SK-N-SH (cell line): ENCODE data around the gene HRH3. TPM values are rescaled to one million over a fixed set of nuclear protein-coding genes. Genes with fewer than 3 reads are reported as not detected.

Source experiments
- CTCF ChIA-PET: fragments of 300-600, 350-600 bp; formaldehyde crosslinking; extraction: SDS; loops from one replicate; lab custom pipeline; 2021; lab: Yijun Ruan, JAX
- POLR2A ChIA-PET: fragments of 350-600 bp; sonication (Branson Sonifier 250); formaldehyde crosslinking; extraction: SDS; loops from one replicate; lab custom pipeline; 2020; ENCODE audit warnings: antibody characterized with exemption, inconsistent platforms; lab: Yijun Ruan, JAX
- DNase-seq: peaks from one replicate; pipeline ENCODE4 v3.0.0; 2012
- H2AFZ ChIP-seq: fragments of 200-600 bp; sonication (generic); 2 replicates; pipeline ENCODE4 v1.8.1; 2016; ENCODE audit warnings: antibody characterized with exemption, mild to moderate bottlenecking, low read depth
- H3F3A ChIP-seq: fragments of 200-600 bp; sonication (generic); replicated peaks from 2 replicates; pipeline ENCODE3; 2016; ENCODE audit warnings: antibody characterized with exemption, mild to moderate bottlenecking; ENCODE audit not compliant: insufficient read depth
- H3K27ac ChIP-seq, 2 experiments: fragments of 200-500 bp in 1 of 2; fragments of 200-600 bp in 1 of 2; sonication (Bioruptor generic) in 1 of 2; sonication (generic), shearing (Covaris generic) in 1 of 2; 2 replicates each; pipeline versions ENCODE4 v1.5.1 to v1.6.1; 2014 to 2016; ENCODE audit warnings: low read depth in 2 of 2, inconsistent platforms in 1 of 2, low read length in 1 of 2, mild to moderate bottlenecking in 1 of 2, mixed read lengths in 1 of 2
- H3K27me3 ChIP-seq: fragments of 200-600 bp; sonication (generic), shearing (Covaris generic); 2 replicates; pipeline ENCODE4 v1.6.1; 2016; ENCODE audit warnings: mixed run types; ENCODE audit not compliant: insufficient read depth
- H3K36me3 ChIP-seq, 2 experiments: fragments of 200-500 bp in 1 of 2; fragments of 200-600 bp in 1 of 2; sonication (Bioruptor generic) in 1 of 2; sonication (generic) in 1 of 2; replicated peaks in 1 of 2; 2 replicates each; pipeline versions ENCODE3 to v1.5.1; 2014 to 2016; ENCODE audit warnings: low read length in 1 of 2, mild to moderate bottlenecking in 1 of 2; ENCODE audit not compliant: insufficient read depth in 2 of 2, control insufficient read depth in 1 of 2
- H3K4me1 ChIP-seq, 2 experiments: fragments of 200-500 bp in 1 of 2; fragments of 200-600 bp in 1 of 2; sonication (Bioruptor generic) in 1 of 2; sonication (generic), shearing (Covaris generic) in 1 of 2; 2 replicates each; pipeline versions ENCODE4 v1.5.1 to v1.6.1; 2014 to 2016; ENCODE audit warnings: low read depth in 1 of 2, low read length in 1 of 2, mixed run types in 1 of 2; ENCODE audit not compliant: insufficient read depth in 2 of 2, control insufficient read depth in 1 of 2
- H3K4me2 ChIP-seq: fragments of 200-600 bp; sonication (generic), shearing (Covaris generic); 2 replicates; pipeline ENCODE4 v1.6.1; 2017; ENCODE audit warnings: mixed run types
- H3K4me3 ChIP-seq, 2 experiments: fragments of 200-500 bp in 1 of 2; fragments of 200-600 bp in 1 of 2; sonication (Bioruptor generic) in 1 of 2; sonication (generic), shearing (Covaris generic) in 1 of 2; 2 replicates each; pipeline versions ENCODE4 v1.5.1 to v1.8.1; 2014 to 2016; ENCODE audit warnings: low read depth in 2 of 2, inconsistent platforms in 1 of 2, low read length in 1 of 2, mild to moderate bottlenecking in 1 of 2, mixed read lengths in 1 of 2, moderate library complexity in 1 of 2
- H3K79me2 ChIP-seq: fragments of 200-600 bp; sonication (generic); 2 replicates; pipeline ENCODE4 v1.8.1; 2017; ENCODE audit warnings: mild to moderate bottlenecking; ENCODE audit not compliant: insufficient read depth
- H3K9ac ChIP-seq: fragments of 200-600 bp; sonication (generic); 2 replicates; pipeline ENCODE4 v1.6.1; 2017; ENCODE audit warnings: mixed run types
- H3K9me2 ChIP-seq: fragments of 200-600 bp; sonication (generic); 2 replicates; pipeline ENCODE4 v1.6.1; 2017; ENCODE audit warnings: mixed run types
- H3K9me3 ChIP-seq: fragments of 200-600 bp; sonication (generic); 2 replicates; pipeline ENCODE4 v1.6.1; 2017; ENCODE audit warnings: mixed run types, mild to moderate bottlenecking, moderate library complexity
- H4K20me1 ChIP-seq: fragments of 200-600 bp; sonication (generic); 2 replicates; pipeline ENCODE4 v1.6.1; 2017; ENCODE audit warnings: mild to moderate bottlenecking, mixed run types; ENCODE audit not compliant: insufficient read depth
- CTCF ChIP-seq: fragments of 200-600 bp; sonication (generic); IDR thresholded peaks from 2 replicates; pipeline ENCODE4 v1.6.1; 2017; ENCODE audit warnings: antibody characterized with exemption, mild to moderate bottlenecking, moderate library complexity
- ELF1 ChIP-seq: IDR thresholded peaks from 2 replicates; pipeline ENCODE4 v1.4.0; 2012
- EP300 ChIP-seq, 2 experiments: IDR thresholded peaks; 2 replicates each; pipeline versions ENCODE4 v1.4.0 to v1.6.1; 2012; ENCODE audit warnings: borderline replicate concordance in 1 of 2, low read depth in 1 of 2, low read length in 1 of 2
- MXI1 ChIP-seq: IDR thresholded peaks from 2 replicates; pipeline ENCODE4 v1.6.1; 2012; ENCODE audit warnings: mild to moderate bottlenecking, low read depth, low read length, improper control_type of control experiment
- RCOR1 ChIP-seq: fragments of 150-350 bp; IDR thresholded peaks from 2 replicates; pipeline ENCODE4 v1.6.1; 2017; ENCODE audit warnings: antibody characterized with exemption, low read length
- REST ChIP-seq: IDR thresholded peaks from 2 replicates; pipeline ENCODE4 v1.6.1; 2012; ENCODE audit warnings: mild to moderate bottlenecking, low read depth, low read length, moderate library complexity
- RFX5 ChIP-seq: IDR thresholded peaks from 2 replicates; pipeline ENCODE4 v1.6.1; 2012; ENCODE audit warnings: mild to moderate bottlenecking, improper control_type of control experiment, low read length
- SIN3A ChIP-seq: IDR thresholded peaks from 2 replicates; pipeline ENCODE4 v1.6.1; 2012; ENCODE audit warnings: low read depth, mild to moderate bottlenecking, low read length, moderate library complexity, borderline replicate concordance
- SMC3 ChIP-seq: IDR thresholded peaks from 2 replicates; pipeline ENCODE4 v1.6.1; 2012; ENCODE audit warnings: low read depth, low read length, improper control_type of control experiment
- TAF1 ChIP-seq: IDR thresholded peaks from 2 replicates; pipeline ENCODE4 v1.6.1; 2012; ENCODE audit warnings: low read depth, mild to moderate bottlenecking, low read length, moderate library complexity, borderline replicate concordance
- TEAD4 ChIP-seq: IDR thresholded peaks from 2 replicates; pipeline ENCODE4 v1.4.0; 2012; ENCODE audit warnings: mild to moderate bottlenecking, borderline replicate concordance; ENCODE audit not compliant: insufficient read depth
- ZBTB33 ChIP-seq: IDR thresholded peaks from 2 replicates; pipeline ENCODE4 v1.4.0; 2012; ENCODE audit warnings: low read depth, borderline replicate concordance
- WGBS: methylation state at CpG from one replicate; pipeline ENCODE4 v1.1.6; 2017; ENCODE audit warnings: low lambda C conversion rate; 5-methylcytosine and 5-hydroxymethylcytosine counted together
- polyA plus RNA-seq, 3 experiments: library from polyadenylated mRNA; depleted of rRNA; stranded (reverse); fragments of >200 nt; gene quantifications; 2 replicates each; pipeline ENCODE4 v1.2.3, GENCODE V29; 2012

The HRH3 gene
- polyA plus RNA-seq, 1 of the 3 experiments (the other 2 are of a cell fraction), result 0.02 TPM

- Histone ChIP-seq H3K9me2 (no peaks in the 10 kb centered on the region), H3K36me3 (no peaks in the 10 kb centered on the region), H3K4me3 (no peak overlapping the region), H3K79me2 (no peaks in the 10 kb centered on the region), H3F3A (no peaks in the 10 kb centered on the region), H3K4me2 (no peak overlapping the region), H3K27me3 (peaks cover 20% of the 10 kb centered on the region; the same call in 1 of the 2 replicates), H4K20me1 (no peaks in the 10 kb centered on the region), H2AFZ (no peak overlapping the region), H3K4me1 (peaks cover 0 to 13% of the 10 kb centered on the region in 2 experiments; a peak in 1 of 4 replicates), H3K9ac (no peak overlapping the region), H3K9me3 (no peaks in the 10 kb centered on the region), H3K27ac (no peak overlapping the region)
- CTCF ChIA-PET, result no interaction called here
- POLR2A ChIA-PET, result no interaction called here
- TF ChIP-seq SIN3A (no peak), TAF1 (no peak), TEAD4 (no peak), ZBTB33 (no peak), RCOR1 (no peak), SMC3 (no peak), REST (no peak), EP300 (IDR thresholded peaks at IDR 0.05; ENCODE audit: borderline replicate concordance in 1 of 2, low read depth in 1 of 2, low read length in 1 of 2) (no peak), RFX5 (no peak), CTCF (no peak), ELF1 (no peak), MXI1 (no peak)
- DNase-seq, result no peak
- WGBS, result 63% methylated on average over 13 of the region's 29 CpGs
Measured at GRCh38 chr20:62215020-62215990, 4.8 kb downstream of the HRH3 start.
